Right atrium auricular region (tissue), 2 donors: ENCODE data around the gene MPHOSPH9. TPM values are rescaled to one million over a fixed set of nuclear protein-coding genes. Genes with fewer than 3 reads are reported as not detected.
A peak's percentile ranks its signal among the peaks of the same experiment; 100 is the strongest.

Experiments
- DNase-seq: peaks from one replicate; pipeline ENCODE4 v3.0.0-alpha.2; 2019; ENCODE audit warnings: low spot score
- H3K27ac ChIP-seq, 2 donors: fragments of 200-600 bp; sonication (generic); 1 replicate in 1 of 2; 2 replicates in 1 of 2; pipeline ENCODE4 v1.5.1; 2016 to 2019
- H3K27me3 ChIP-seq, 2 donors: fragments of 200-600 bp; sonication (generic); one replicate each; pipeline versions ENCODE4 v1.5.1 to v1.6.0; 2017 to 2019
- H3K36me3 ChIP-seq: fragments of 200-600 bp; sonication (generic); one replicate; pipeline ENCODE4 v1.5.1; 2016
- H3K4me1 ChIP-seq, 2 donors: fragments of 200-600 bp; sonication (generic); one replicate each; pipeline versions ENCODE4 v1.5.1 to v1.6.0; 2017 to 2019
- H3K4me3 ChIP-seq, 2 donors: fragments of 200-600 bp; sonication (generic); 1 replicate in 1 of 2; 2 replicates in 1 of 2; pipeline ENCODE4 v1.5.1; 2017 to 2019; ENCODE audit warnings: mild to moderate bottlenecking in 1 of 2, moderate library complexity in 1 of 2
- H3K9me3 ChIP-seq, 2 donors: fragments of 200-600 bp; sonication (generic); one replicate each; pipeline ENCODE4 v1.5.1; 2019
- total RNA-seq, 2 donors: library from RNA; depleted of rRNA; stranded (reverse); fragments of >200 nt; gene quantifications; one replicate each; pipeline ENCODE4 v1.1.0, GENCODE V29; 2016
- TF ChIP-seq, protein P1 (sequence below), 2 donors: fragments of 200-600 bp; sonication (generic); IDR thresholded peaks; one replicate each; pipeline ENCODE4 v1.5.1; 2019; ENCODE audit warnings: antibody characterized with exemption in 2 of 2

MPHOSPH9 gene
- total RNA-seq, 2 donors from 2014 or later, result 21.0 to 33.7 TPM

DNA sequence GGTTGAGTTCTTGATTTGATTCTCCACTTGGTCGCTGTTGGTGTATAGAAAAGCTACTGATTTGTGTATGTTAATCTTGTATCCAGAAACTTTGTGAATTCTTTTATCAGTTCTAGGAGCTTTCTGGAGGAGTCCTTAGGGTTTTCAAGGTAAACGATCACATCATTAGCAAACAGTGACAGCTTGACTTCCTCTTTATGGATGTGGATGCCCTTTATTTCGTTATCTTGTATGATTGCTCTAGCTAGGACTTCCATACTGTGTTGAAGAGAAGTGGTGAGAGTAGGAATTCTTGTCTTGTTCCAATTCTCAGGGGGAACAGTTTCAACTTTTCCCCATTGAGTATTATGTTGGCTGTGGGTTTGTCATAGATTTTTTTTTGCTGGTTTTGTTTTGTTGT lies 12.7 kb upstream of the MPHOSPH9 start:
- Histone ChIP-seq H3K4me3 (no peak overlapping the region), H3K4me1 (peaks cover 0 to 33% of the 10 kb centered on the region in 2 donors), H3K36me3 (no peaks in the 10 kb centered on the region), H3K27ac (no peak overlapping the region), H3K9me3 (no peaks in the 10 kb centered on the region), H3K27me3 (no peaks in the 10 kb centered on the region)
- TF ChIP-seq, protein P1, sequence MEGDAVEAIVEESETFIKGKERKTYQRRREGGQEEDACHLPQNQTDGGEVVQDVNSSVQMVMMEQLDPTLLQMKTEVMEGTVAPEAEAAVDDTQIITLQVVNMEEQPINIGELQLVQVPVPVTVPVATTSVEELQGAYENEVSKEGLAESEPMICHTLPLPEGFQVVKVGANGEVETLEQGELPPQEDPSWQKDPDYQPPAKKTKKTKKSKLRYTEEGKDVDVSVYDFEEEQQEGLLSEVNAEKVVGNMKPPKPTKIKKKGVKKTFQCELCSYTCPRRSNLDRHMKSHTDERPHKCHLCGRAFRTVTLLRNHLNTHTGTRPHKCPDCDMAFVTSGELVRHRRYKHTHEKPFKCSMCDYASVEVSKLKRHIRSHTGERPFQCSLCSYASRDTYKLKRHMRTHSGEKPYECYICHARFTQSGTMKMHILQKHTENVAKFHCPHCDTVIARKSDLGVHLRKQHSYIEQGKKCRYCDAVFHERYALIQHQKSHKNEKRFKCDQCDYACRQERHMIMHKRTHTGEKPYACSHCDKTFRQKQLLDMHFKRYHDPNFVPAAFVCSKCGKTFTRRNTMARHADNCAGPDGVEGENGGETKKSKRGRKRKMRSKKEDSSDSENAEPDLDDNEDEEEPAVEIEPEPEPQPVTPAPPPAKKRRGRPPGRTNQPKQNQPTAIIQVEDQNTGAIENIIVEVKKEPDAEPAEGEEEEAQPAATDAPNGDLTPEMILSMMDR (IDR thresholded peaks at IDR 0.05), result no peak
- DNase-seq, result no peak

DNA sequence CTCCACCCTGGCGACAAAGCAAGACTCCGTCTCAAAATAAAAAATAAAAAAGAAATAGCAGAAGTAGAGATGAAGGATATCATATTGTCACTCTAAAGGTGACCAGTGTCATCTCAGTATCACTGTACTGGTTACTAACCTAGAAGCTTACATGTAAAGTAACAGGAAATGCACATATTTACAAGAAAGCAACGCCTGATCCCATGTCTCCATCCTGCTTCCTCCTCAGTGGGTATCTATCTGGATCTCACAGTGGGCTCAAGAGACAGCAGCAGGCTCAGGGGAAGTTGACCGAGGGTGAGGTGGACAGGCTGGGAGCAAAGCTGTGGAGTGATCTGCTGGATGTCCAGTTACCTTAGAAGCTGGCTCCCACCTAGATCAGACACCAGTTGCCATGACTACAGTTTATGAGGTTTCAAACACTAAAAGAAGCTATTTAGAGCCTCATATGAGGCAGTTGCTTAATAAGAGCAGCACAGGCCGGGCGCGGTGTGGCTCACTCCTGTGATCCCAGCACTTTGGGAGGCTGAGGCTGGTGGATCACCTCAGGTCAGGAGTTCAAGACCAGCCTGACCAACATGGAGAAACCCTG lies 10.8 kb upstream of the MPHOSPH9 start:
- no peaks in the 10 kb centered on the region for H3K27me3 ChIP-seq
- H3K4me1 ChIP-seq, result peaks cover 0 to 27% of the 10 kb centered on the region in 2 donors
- TF ChIP-seq, protein P1 (IDR thresholded peaks at IDR 0.05), result no peak
- H3K27ac ChIP-seq, result no peak overlapping the region
- H3K4me3 ChIP-seq, result no peak overlapping the region
- H3K36me3 ChIP-seq, result no peaks in the 10 kb centered on the region
- no peaks in the 10 kb centered on the region for H3K9me3 ChIP-seq
- DNase-seq, result no peak

DNA sequence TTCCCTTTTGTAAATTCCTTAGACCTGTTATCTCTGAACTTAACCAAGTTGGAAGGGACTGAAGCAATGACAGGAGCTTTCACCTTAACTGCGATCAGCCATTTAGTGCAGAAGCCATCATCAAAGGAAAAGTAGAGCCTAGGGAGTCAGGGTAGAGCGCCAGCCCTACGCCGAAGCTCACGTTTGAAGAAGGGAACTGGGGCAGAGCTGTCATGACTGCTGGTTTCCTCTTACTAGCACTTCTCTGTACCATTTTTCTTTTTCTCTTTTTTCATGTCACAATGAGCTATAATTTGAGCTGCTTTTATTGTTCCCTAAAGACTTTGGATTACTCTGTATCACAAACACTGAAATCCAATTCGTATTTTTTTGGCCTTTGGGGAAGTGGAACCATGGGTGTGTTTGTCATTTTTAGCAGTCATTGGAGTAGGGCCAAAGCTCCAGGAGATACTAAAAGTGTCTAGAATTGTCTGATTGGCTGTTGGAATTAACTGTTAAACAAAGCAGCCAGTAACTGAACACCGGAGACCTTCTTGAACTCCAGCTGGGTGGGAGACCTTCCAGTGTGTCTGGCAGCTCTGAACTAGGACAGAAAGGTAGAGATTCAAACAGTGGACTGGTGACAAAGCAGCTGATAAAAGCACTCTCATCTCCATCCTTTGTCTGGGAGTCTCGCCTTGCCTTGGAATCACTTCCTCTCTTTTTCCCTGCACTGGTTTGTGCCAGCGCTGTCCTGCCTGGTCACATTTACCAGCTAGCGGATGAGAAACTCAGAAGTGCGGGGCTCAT lies 9.4 kb upstream of the MPHOSPH9 start:
- H3K27ac ChIP-seq, result peak overlapping the region; percentile 1 to 43
- H3K4me1 ChIP-seq, result peaks cover 0 to 35% of the 10 kb centered on the region in 2 donors
- TF ChIP-seq, protein P1 (IDR thresholded peaks at IDR 0.05), result no peak
- no peaks in the 10 kb centered on the region for H3K36me3 ChIP-seq
- DNase-seq, result no peak
- H3K4me3 ChIP-seq, result no peak overlapping the region
- no peaks in the 10 kb centered on the region for H3K9me3 ChIP-seq
- H3K27me3 ChIP-seq, result no peaks in the 10 kb centered on the region

DNA sequence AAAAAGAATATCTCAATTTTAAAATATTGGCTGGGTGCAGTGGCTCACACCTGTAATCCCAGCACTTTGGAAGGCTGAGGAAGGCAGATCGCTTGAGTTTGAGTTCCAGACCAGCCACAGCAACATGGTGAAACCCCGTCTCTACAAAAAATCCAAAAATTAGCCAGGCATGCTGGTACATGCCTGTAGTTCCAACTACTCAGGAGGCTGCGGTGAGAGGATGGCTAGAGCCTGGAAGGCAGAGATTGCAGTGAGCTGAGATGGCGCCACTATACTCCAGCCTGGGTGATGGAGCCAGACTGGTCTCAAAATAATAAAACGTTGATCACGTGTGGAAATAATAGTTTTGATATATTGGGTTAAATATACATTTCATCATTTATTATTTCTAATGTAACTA lies 6.0 kb upstream of the MPHOSPH9 start:
- Histone ChIP-seq H3K27ac (no peak overlapping the region), H3K36me3 (no peaks in the 10 kb centered on the region), H3K9me3 (no peaks in the 10 kb centered on the region), H3K27me3 (no peaks in the 10 kb centered on the region), H3K4me3 (no peak overlapping the region), H3K4me1 (peaks cover 0 to 55% of the 10 kb centered on the region in 2 donors)
- TF ChIP-seq, protein P1 (IDR thresholded peaks at IDR 0.05), result no peak
- no peak for DNase-seq

DNA sequence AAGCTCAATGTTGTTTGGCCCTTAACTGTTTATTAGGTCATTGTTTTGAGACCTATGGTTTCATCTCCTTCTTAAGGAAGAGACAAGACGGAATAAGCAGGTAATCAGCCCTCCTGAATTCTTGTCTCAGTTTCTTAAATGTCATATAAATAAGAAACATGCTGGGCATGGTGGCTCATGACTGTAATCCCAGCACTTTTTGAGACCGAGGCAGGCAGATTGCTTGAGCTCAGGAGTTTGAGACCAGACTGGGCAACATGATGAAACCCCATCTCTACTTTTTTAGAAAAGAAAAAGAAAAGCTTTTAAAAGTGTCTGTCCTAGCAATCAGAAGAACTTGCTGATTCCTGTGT lies 5.4 kb upstream of the MPHOSPH9 start:
- Histone ChIP-seq H3K27me3 (no peaks in the 10 kb centered on the region), H3K9me3 (no peaks in the 10 kb centered on the region), H3K4me3 (no peak overlapping the region), H3K36me3 (no peaks in the 10 kb centered on the region), H3K4me1 (peaks cover 0 to 53% of the 10 kb centered on the region in 2 donors), H3K27ac (no peak overlapping the region)
- DNase-seq, result no peak
- TF ChIP-seq, protein P1 (IDR thresholded peaks at IDR 0.05), result peak in 1 of 2 donors; percentile 8
